HG03025 (cell line): ENCODE measurements around the gene ALX4.

Experiments
- ATAC-seq: cut with Tn5 transposase; IDR thresholded peaks from one replicate; pipeline ENCODE4 v1.9.1; 2021; ENCODE audit warnings: mild to moderate bottlenecking, moderate library complexity; ENCODE audit not compliant: unreplicated experiment, low FRiP score

Gene ALX4

GRCh38 chr11:44335919-44336318 is 26.0 kb upstream of the ALX4 start:
- no peak for ATAC-seq

- no peak for ATAC-seq
These were observed 25.3 kb upstream of the ALX4 start for GRCh38 chr11:44335052-44335760.

GRCh38 chr11:44334356-44335004 is 24.5 kb upstream of the ALX4 start:
- ATAC-seq, result no peak

- ATAC-seq, result no peak
These were observed 23.6 kb upstream of the ALX4 start for GRCh38 chr11:44333271-44334218.

- ATAC-seq, result no peak
These were observed 22.7 kb upstream of the ALX4 start for GRCh38 chr11:44332665-44333064.

GRCh38 chr11:44329472-44330230 is 19.7 kb upstream of the ALX4 start:
- ATAC-seq, result no peak

GRCh38 chr11:44328138-44328660 is 18.3 kb upstream of the ALX4 start:
- ATAC-seq, result no peak

- no peak for ATAC-seq
These were observed 17.8 kb upstream of the ALX4 start for GRCh38 chr11:44327730-44328129.

GRCh38 chr11:44326615-44327475 is 16.9 kb upstream of the ALX4 start:
- no peak for ATAC-seq

GRCh38 chr11:44325698-44326097 is 15.8 kb upstream of the ALX4 start:
- no peak for ATAC-seq

GRCh38 chr11:44324749-44325525 is 15.0 kb upstream of the ALX4 start:
- no peak for ATAC-seq

- ATAC-seq, result no peak
These were observed 14.3 kb upstream of the ALX4 start for GRCh38 chr11:44324222-44324621.

- no peak for ATAC-seq
These were observed 12.3 kb upstream of the ALX4 start for GRCh38 chr11:44322243-44322642.

GRCh38 chr11:44321059-44321458 is 11.1 kb upstream of the ALX4 start:
- no peak for ATAC-seq

- ATAC-seq, result no peak
These were observed 10.5 kb upstream of the ALX4 start for GRCh38 chr11:44320289-44320973.

- no peak for ATAC-seq
These were observed 9.8 kb upstream of the ALX4 start for GRCh38 chr11:44319552-44320288.

- no peak for ATAC-seq
These were observed 9.2 kb upstream of the ALX4 start for GRCh38 chr11:44319170-44319551.
